Liver (tissue), 9 donors: ENCODE results near the gene TPBGL. TPM values are rescaled to one million over a fixed set of nuclear protein-coding genes. Genes with fewer than 3 reads are reported as not detected.

ENCODE experiments used
- DNase-seq: peaks from one replicate; pipeline ENCODE4 v3.0.0-alpha.2; 2017; ENCODE audit warnings: low spot score
- H3K27ac ChIP-seq, 2 donors: one replicate each; pipeline ENCODE4 v1.7.0; 2013; ENCODE audit warnings: inconsistent platforms in 2 of 2, low read length in 2 of 2, control low read depth in 1 of 2, low read depth in 1 of 2, mild to moderate bottlenecking in 1 of 2
- H3K27me3 ChIP-seq, 4 donors: one replicate each; pipeline versions ENCODE4 v1.6.1 to v1.7.0; 2013; ENCODE audit warnings: low read length in 3 of 4, inconsistent platforms in 1 of 4, mild to moderate bottlenecking in 1 of 4, moderate library complexity in 1 of 4; ENCODE audit not compliant: control insufficient read depth in 4 of 4, insufficient read depth in 4 of 4
- H3K36me3 ChIP-seq, 4 donors: one replicate each; pipeline versions ENCODE4 v1.6.1 to v1.7.0; 2013; ENCODE audit warnings: low read length in 3 of 4, mild to moderate bottlenecking in 3 of 4, low read depth in 1 of 4, moderate library complexity in 1 of 4; ENCODE audit not compliant: control insufficient read depth in 4 of 4, insufficient read depth in 3 of 4
- H3K4me1 ChIP-seq, 4 donors: one replicate each; pipeline versions ENCODE4 v1.6.1 to v1.7.0; 2013; ENCODE audit warnings: low read length in 3 of 4, mild to moderate bottlenecking in 3 of 4, moderate library complexity in 1 of 4; ENCODE audit not compliant: control insufficient read depth in 4 of 4, insufficient read depth in 4 of 4
- H3K4me3 ChIP-seq, 3 donors: one replicate each; pipeline versions ENCODE4 v1.6.1 to v1.7.0; 2013; ENCODE audit warnings: low read length in 3 of 3, control low read depth in 1 of 3, low read depth in 1 of 3, mild to moderate bottlenecking in 1 of 3
- H3K9ac ChIP-seq, 2 donors: one replicate each; pipeline ENCODE4 v1.7.0; 2013; ENCODE audit warnings: low read length in 2 of 2, mild to moderate bottlenecking in 2 of 2, moderate library complexity in 2 of 2, control low read depth in 1 of 2, low read depth in 1 of 2
- H3K9me3 ChIP-seq, 4 donors: one replicate each; pipeline versions ENCODE4 v1.6.1 to v1.7.0; 2013; ENCODE audit warnings: low read length in 3 of 4; ENCODE audit not compliant: control insufficient read depth in 4 of 4
- EGR1 ChIP-seq, 2 donors: IDR thresholded peaks; 2 replicates each; pipeline ENCODE4 v1.6.1; 2016 to 2018; ENCODE audit warnings: antibody characterized with exemption in 2 of 2, low read depth in 2 of 2
- FOXA1 ChIP-seq: IDR thresholded peaks from 2 replicates; pipeline ENCODE4 v1.6.1; 2016; ENCODE audit warnings: antibody characterized with exemption
- GABPA ChIP-seq, 2 donors: IDR thresholded peaks in 1 of 2; conservative IDR thresholded peaks in 1 of 2; 2 replicates each; pipeline ENCODE4 v1.6.1; 2016; ENCODE audit warnings: antibody characterized with exemption in 2 of 2, mild to moderate bottlenecking in 1 of 2, moderate library complexity in 1 of 2
- HNF4A ChIP-seq, 2 donors: conservative IDR thresholded peaks; 2 replicates each; pipeline ENCODE4 v1.6.1; 2016; ENCODE audit warnings: antibody characterized with exemption in 2 of 2, mild to moderate bottlenecking in 2 of 2
- HNF4G ChIP-seq: IDR thresholded peaks from 2 replicates; pipeline ENCODE4 v1.6.1; 2016; ENCODE audit warnings: antibody characterized with exemption
- JUND ChIP-seq, 2 donors: IDR thresholded peaks; 2 replicates each; pipeline ENCODE4 v1.6.1; 2016; ENCODE audit warnings: antibody characterized with exemption in 2 of 2
- NR2F2 ChIP-seq: IDR thresholded peaks from 2 replicates; pipeline ENCODE4 v1.6.1; 2016; ENCODE audit warnings: antibody characterized with exemption
- RAD21 ChIP-seq, 2 donors: IDR thresholded peaks; 2 replicates each; pipeline ENCODE4 v1.6.1; 2016; ENCODE audit warnings: antibody characterized with exemption in 2 of 2, mild to moderate bottlenecking in 2 of 2
- RXRA ChIP-seq, 2 donors: IDR thresholded peaks; 2 replicates each; pipeline ENCODE4 v1.6.1; 2017 to 2018; ENCODE audit warnings: antibody characterized with exemption in 2 of 2, mild to moderate bottlenecking in 1 of 2
- SP1 ChIP-seq: IDR thresholded peaks from 2 replicates; pipeline ENCODE4 v1.6.1; 2018; ENCODE audit warnings: antibody characterized with exemption, mild to moderate bottlenecking
- TAF1 ChIP-seq: conservative IDR thresholded peaks from 2 replicates; pipeline ENCODE4 v1.6.1; 2016; ENCODE audit warnings: antibody characterized with exemption, mild to moderate bottlenecking
- WGBS: extraction: QIAGEN DNeasy Blood & Tissue Kit; methylation state at CpG from one replicate; pipeline ENCODE4 v1.1.7; 2013; 5-methylcytosine and 5-hydroxymethylcytosine counted together
- polyA plus RNA-seq, 2 donors: library from polyadenylated mRNA; stranded (reverse) in 1 of 2; unstranded in 1 of 2; fragments of 200-250 nt in 1 of 2; fragments of >200 nt in 1 of 2; fragmentation: Nextera tagmentation in 1 of 2; extraction: Ambion mirVana in 1 of 2; gene quantifications; one replicate each; pipeline versions ENCODE4 v1.2.1 to v1.2.3, GENCODE V29; 2013 to 2015
- total RNA-seq, 2 donors: library from RNA; depleted of rRNA; stranded (reverse); fragments of >200 nt; gene quantifications; one replicate each; pipeline ENCODE4 v1.2.3, GENCODE V29; 2014
- TF ChIP-seq, protein P1 (sequence below): fragments of 150-350 bp; IDR thresholded peaks from 2 replicates; pipeline ENCODE4 v1.5.1; 2017; ENCODE audit warnings: improper control_type of control experiment, low read depth, low read length; ENCODE audit not compliant: missing input control
- TF ChIP-seq, protein P2 (sequence below): IDR thresholded peaks from 2 replicates; pipeline ENCODE4 v1.6.1; 2016; ENCODE audit warnings: antibody characterized with exemption
- TF ChIP-seq, protein P3 (sequence below): IDR thresholded peaks from 2 replicates; pipeline ENCODE4 v1.6.1; 2016; ENCODE audit warnings: antibody characterized with exemption
- donor health status: healthy.
- donor health status: healthy.
- donor health status: healthy.
- donor health status: healthy.
- donor health status: healthy.

Gene TPBGL
- total and polyA plus RNA-seq, 4 donors = 0.05 TPM; not detected in 3

GRCh38 chr11:75204685-75205563 lies 35.6 kb upstream of the TPBGL start:
- Histone ChIP-seq H3K36me3 (peaks cover 0 to 19% (median 17%) of the 10 kb centered on the region in 4 donors), H3K4me3 (no peak overlapping the region), H3K27ac (peak overlapping the region; percentile 62 to 64), H3K27me3 (no peaks in the 10 kb centered on the region), H3K4me1 (peaks cover 12 to 49% (median 41%) of the 10 kb centered on the region in 4 donors), H3K9me3 (no peaks in the 10 kb centered on the region), H3K9ac (peak overlapping the region in 1 of 2 donors; percentile 21)
- DNase-seq = peak; percentile 89
- 16% methylated on average over 9 of the region's 9 CpGs for WGBS
- TF ChIP-seq, protein P1, sequence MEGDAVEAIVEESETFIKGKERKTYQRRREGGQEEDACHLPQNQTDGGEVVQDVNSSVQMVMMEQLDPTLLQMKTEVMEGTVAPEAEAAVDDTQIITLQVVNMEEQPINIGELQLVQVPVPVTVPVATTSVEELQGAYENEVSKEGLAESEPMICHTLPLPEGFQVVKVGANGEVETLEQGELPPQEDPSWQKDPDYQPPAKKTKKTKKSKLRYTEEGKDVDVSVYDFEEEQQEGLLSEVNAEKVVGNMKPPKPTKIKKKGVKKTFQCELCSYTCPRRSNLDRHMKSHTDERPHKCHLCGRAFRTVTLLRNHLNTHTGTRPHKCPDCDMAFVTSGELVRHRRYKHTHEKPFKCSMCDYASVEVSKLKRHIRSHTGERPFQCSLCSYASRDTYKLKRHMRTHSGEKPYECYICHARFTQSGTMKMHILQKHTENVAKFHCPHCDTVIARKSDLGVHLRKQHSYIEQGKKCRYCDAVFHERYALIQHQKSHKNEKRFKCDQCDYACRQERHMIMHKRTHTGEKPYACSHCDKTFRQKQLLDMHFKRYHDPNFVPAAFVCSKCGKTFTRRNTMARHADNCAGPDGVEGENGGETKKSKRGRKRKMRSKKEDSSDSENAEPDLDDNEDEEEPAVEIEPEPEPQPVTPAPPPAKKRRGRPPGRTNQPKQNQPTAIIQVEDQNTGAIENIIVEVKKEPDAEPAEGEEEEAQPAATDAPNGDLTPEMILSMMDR = peak; percentile 91
- no peak for TF ChIP-seq GABPA (IDR thresholded peaks at IDR 0.05 in 1 of 2, conservative IDR thresholded peaks at IDR 0.05 in 1 of 2)
- peak; percentile 13 to 60 for TF ChIP-seq HNF4A (conservative IDR thresholded peaks at IDR 0.05)
- TF ChIP-seq HNF4G = no peak
- peak in 1 of 2 donors; percentile 12 for TF ChIP-seq RXRA (IDR thresholded peaks at IDR 0.05)
- peak; percentile 96 to 98 for TF ChIP-seq RAD21 (IDR thresholded peaks at IDR 0.05)
- TF ChIP-seq, protein P2, sequence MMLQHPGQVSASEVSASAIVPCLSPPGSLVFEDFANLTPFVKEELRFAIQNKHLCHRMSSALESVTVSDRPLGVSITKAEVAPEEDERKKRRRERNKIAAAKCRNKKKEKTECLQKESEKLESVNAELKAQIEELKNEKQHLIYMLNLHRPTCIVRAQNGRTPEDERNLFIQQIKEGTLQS = peak; percentile 31

DNA sequence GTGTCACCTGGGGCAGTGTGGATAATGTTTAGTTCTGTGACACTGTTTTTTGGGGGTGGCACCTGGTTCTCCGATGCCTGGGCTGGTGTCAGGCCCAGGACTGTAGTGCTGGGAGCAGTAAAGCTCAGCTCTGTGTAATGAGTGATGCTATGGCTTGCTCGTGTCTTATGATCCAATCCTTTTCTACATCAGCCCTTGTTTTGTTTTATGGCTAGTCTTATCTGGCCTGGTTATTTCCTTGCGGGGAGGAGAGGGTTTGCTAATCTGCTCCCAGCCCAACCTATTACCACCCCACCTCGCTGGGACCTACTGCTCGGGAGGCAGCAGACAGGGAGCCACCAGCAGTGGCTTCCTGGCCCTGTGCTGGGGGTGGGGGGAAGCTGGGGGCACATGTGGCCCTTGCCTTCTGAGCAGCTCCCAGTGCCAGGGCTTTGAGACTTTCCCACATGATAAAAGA lies 35.0 kb upstream of the TPBGL start:
- Histone ChIP-seq H3K9ac (no peak overlapping the region), H3K27ac (no peak overlapping the region), H3K9me3 (no peaks in the 10 kb centered on the region), H3K4me1 (peaks cover 12 to 44% (median 39%) of the 10 kb centered on the region in 4 donors), H3K36me3 (peaks cover 0 to 13% (median 12%) of the 10 kb centered on the region in 4 donors), H3K4me3 (no peak overlapping the region), H3K27me3 (no peaks in the 10 kb centered on the region)
- WGBS = 79% methylated on average over 5 of the region's 5 CpGs
- TF ChIP-seq FOXA1 (no peak), GABPA (IDR thresholded peaks at IDR 0.05 in 1 of 2, conservative IDR thresholded peaks at IDR 0.05 in 1 of 2) (no peak), EGR1 (IDR thresholded peaks at IDR 0.05; ENCODE audit: low read depth in 2 of 2) (no peak), HNF4G (no peak), TAF1 (no peak), HNF4A (conservative IDR thresholded peaks at IDR 0.05) (no peak), RAD21 (IDR thresholded peaks at IDR 0.05) (no peak), NR2F2 (no peak), SP1 (no peak), JUND (IDR thresholded peaks at IDR 0.05) (no peak)
- TF ChIP-seq, protein P3, sequence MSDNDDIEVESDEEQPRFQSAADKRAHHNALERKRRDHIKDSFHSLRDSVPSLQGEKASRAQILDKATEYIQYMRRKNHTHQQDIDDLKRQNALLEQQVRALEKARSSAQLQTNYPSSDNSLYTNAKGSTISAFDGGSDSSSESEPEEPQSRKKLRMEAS = no peak
- TF ChIP-seq, protein P1 = no peak
- no peak for DNase-seq
